Right forelimb (tissue), 1 donor: Measurements from ENCODE around the gene LHFPL2.

Source experiments
- DNase-seq: peaks from one replicate; pipeline ENCODE4 v3.0.0-alpha.2; 2018

LHFPL2 gene

DNA sequence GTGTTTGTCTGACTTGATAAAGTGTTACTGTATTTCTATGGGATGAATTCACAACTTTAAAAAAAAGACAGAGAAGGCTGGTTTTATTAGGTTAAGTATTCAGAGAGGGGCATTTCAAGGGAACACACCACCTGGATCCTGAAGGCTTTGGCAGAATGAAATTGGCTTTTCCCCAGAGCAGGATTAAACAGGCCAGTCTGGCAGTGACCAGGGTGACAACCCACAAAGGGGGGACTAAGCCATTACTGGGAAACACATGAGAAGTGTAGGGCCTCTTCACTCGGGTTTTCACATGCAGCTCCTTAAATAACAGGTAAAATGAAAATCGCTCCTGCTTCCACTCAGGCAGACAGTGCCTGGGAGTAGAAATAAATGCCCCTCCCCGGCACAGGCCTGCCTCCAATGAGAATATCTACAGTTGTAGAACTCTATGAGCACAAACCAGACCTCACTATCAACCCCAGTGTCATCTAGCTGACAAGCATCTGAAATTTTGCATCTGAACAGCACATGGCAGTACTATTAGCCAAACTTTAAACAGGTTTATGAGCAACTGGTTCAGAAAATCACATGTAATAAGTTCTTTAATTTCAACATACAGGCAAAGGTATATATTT is 85.8 kb downstream of the LHFPL2 start:
- DNase-seq: no peak

DNA sequence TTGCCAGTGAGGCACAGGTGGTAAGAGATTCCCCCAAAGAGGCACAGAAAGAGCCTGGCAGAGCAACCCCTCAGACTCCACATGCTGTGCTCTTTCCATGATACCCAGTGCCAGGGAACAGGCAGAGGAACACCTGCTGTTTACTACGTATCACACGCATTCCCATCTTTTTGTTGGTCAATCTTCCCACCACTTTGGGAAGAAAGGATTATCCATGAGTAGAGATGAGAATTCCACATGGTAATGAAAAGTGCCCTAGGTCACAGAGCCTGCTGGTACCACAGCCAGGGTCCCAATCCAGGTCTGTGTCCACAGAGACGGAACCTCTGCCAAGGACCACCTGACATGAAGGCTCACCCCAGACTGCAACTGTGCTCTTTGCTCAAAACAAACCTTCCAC is 86.6 kb downstream of the LHFPL2 start:
- DNase-seq: no peak

DNA sequence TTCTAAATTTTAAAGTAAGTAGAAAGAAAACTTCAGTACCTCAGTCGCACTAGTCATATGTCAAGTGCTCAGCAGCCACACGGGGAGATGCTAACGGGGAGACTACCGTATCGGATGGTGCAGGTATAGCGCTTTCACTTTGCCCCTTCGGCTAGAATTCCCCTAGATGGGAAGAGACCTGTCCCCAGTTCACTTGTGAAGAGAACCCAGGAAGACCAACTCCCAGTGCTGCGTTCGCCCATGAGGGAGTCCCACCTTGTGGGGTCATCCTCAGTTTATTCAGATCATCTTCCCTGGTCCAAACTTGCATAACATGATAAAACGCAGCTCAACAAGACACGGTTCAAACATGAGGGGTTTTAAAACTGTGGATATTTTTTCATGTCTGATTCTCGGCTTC is 87.3 kb downstream of the LHFPL2 start:
- no peak for DNase-seq

DNA sequence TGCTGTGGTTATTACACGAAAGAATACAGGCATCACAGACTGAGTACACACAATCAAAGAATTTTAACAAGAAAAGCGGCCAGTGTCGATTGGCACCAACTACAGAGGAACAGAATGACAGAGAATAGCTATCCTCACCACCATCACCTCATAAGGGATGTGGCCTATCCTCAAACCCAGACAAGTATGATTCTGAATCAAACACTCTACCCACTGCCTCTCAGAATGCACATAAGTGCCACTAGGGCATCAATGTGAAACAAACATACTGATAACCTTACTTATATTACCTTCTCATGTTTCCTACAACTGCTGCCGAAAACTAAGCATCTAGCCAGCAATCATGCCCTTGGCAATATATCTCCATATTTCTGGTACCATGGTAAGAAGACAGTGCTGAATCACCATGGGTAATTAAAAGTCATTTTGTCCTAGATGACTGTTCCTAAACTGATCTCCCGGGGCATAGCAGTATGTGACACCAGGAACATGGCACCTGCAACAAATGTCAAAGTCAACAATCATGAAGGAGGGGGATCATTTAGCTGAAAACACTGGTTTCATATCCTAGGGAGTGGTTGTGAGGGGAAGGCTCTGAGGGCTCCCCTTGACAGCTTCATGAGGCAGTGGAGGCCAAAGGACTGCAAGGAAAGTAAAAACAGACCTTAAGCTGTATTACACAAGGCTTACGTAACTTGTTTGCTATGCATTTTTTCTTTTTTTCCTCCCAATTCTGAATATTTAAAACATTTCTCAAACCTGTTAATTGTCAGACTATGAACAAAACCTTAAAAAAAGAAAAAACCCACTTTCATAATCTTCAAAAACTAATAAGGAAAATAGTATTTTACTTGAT is 88.3 kb downstream of the LHFPL2 start:
- no peak for DNase-seq

DNA sequence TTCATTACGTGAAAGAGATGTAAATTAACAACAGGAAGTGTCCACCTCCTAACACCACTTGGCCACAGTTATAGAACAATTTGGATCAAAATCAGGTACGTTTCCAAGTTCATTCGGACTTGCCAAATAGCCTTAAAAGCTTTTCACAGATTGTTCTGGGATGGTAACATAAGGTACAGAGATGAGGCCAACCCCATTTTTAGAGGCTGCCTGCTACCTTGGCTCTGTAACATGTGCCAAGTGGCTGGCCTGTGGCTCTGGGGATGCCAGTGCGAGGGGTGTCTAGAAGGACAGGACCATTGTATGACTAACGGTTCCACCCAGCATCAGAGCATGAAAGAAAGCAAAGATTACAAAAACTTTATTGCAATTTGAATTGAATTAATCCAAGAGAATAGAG is 91.0 kb downstream of the LHFPL2 start:
- DNase-seq: no peak

DNA sequence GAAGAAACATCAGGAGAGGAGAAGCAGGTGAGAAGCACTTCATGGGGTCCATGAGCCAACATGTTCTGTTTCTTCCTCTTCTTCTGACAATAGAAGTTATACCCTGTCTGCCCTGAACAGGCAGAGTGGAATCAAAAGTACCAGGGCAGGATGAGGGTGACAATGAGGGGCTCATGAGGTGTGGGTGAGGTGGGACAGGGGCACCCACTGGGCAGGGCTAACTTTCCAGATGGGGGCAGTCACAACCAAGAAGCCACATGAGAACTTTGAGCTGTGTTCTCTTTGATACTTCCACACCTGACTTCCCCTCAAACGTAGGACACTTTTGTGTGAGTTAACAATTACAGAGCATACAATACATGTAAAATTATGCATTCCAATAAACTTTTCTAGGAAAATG is 92.7 kb downstream of the LHFPL2 start:
- no peak for DNase-seq

DNA sequence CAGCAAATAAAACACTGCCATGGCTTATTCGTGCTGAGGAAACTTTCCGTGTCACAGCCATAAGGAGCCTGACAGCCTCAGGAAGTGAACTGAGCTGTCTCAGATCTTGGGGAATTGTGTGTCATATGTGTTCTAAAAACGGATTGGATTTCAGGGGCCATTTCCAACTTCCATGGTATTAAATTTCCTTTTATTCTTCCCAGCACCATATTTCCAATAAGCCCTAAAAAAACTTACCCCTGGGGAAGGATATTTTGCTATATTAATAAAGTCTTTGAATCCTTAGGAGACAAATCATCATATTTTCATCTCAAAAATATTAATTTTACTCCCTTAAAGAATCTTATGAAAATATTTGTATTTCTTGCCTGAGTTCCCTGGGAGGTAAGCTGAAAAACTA is 93.9 kb downstream of the LHFPL2 start:
- no peak for DNase-seq

DNA sequence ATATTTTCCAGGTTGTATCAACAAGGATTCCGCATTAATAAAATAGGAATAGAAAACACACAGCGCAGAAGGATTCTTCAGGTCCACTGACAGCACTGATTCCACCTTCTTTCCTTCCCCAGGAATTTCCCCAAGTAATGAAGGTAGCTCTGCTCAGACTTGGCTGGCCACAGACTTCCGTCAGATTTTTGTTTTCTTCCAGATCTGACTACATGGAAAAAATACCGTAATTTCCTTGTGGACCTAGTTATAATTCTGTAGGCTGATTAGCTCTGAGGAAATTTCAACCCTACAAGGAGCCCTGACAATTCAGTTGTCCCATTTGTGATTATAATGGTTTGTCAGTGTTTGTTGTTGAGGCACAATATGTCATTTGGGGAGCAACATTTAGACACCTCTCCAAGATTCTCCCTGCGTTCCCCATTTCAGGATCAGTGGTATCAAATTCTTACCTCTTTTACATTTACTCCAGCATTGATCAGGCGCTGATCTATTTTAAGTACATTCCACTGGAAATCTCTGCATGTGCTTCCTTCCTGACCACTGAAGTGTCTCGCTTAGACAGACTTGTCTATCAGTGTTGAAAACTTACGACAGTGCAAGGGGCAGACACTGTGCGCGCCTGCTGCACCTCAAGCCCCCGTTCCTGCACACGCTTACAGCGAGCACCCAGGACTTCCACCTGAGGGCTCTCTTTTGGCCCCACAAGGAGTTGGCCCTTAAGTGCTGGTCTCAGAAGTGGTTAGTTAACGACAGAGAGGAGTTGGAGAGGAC is 94.8 kb downstream of the LHFPL2 start:
- no peak for DNase-seq

DNA sequence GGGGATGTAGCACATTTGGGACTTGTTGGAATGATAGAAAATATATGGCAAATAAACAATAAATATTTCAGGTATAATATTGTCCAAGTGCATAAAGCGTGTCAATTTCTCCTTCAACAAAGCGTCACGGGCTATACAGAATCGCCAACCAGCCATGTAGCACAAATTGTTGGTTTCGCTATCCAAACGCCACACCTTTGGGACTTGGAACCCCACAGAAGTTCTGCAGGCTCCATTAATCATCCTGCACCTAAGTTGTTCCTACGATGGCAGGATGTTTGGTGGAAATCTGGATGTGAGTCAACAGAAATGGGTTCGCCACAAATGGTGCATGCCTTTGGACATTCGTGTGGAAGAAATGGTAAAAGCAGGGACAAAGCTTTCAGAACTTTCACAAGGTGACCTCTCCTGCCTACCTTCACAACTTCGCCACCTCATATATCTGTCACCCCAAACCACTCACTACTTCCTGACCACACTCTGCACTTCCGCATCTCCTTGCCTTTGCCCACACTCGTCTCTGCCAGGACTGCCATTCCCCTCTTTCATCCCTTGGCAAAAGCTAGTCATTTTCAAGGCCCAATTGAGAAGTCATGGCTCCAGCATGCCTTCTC is 95.7 kb downstream of the LHFPL2 start:
- no peak for DNase-seq

DNA sequence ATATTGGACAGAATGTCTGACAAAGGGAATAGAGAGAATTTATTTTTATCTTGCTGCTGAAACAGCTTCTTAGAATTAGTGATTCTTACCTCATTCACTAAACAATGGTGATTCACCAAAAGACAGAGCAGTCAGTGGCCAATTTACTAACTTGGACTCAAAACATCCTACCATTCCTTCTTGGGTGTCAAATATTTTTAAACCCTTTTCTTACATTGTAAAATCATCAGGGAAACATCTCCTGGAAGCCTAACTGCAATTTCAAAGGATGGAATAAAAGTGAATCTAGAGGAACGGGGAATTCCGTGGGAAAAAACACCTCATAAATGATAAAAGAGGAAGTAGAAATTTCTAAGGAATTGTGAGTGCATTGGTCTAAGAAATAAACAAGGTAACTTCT is 97.7 kb downstream of the LHFPL2 start:
- DNase-seq: no peak

DNA sequence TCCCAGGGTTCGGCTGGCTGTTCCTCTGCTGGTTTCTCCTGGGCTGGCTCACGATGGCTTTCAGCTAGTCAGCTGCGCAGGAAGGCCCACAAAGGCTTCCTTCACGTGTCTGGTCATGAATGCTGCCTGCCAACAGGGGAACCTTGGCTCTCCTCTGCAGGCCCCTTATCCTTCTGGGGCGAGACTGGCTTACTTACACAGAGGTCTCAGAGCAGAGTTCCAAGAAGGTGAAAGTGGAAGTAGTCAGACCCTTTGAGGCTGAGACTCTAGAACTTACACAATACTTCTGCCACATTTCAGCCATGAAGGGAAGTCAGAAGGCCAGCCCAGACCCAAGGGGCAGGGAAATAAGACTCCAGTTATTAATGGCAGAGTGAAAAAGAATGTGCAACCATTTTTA is 99.5 kb downstream of the LHFPL2 start:
- no peak for DNase-seq

DNA sequence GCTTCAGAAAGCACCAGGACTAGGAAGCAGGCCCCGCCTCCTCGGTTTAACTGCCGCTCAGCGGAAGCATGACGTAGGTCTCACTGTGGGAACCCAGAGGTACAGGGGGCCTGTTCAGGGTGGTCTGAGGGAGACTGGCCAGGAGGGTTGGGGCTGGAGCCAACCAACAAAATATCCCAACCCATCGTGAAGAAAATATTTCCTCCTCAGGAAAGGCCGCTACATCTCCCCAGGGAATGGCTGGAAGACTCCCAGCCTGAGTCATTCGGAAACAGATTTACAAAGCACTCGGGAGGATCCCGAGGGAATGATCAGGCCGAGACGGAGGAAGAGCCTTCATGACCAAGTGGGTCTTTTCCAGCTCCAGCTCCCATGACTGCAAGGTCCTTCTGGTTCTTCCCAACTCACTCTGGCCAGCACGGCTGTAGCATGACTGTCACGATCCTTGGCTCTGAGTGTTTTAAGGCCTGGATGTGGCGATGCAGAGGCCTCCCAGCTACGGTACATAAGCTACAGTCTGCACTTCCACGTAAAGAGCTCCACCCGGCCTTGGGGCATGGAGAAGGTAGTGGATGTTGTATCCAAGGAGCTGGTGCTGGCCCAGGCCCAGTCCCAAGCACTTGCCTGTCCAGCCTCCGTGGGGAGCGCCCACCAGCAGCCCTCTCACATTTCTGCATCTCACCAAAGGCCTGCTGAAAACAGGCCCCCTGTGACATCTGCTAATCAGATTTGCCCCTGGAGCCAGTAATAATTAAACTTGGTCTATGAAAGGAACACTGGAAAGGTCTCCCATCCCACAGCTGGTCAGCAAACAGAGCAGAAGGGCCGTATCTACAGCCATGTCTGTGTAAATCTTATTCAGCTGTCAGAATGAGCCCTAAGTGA is 100.6 kb downstream of the LHFPL2 start:
- DNase-seq: peak; percentile 90

DNA sequence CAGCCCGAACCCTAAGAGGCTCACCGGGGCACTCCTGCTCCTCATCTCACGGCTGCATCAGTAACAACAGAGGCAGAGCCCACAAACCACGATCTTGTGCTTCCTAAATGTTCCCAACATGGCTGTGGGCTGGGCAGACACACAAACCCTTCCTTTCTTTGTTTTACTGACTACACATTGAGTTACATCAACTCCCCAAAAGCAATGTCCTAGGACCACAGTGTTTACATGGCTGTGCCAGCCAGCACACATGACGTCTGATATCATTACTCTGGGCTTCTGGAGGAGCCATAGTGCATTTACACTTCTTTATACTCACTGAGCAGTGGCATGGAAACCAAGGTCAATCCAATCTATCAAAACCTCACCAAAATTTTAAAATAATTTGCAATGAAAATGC is 101.4 kb downstream of the LHFPL2 start:
- DNase-seq: no peak

DNA sequence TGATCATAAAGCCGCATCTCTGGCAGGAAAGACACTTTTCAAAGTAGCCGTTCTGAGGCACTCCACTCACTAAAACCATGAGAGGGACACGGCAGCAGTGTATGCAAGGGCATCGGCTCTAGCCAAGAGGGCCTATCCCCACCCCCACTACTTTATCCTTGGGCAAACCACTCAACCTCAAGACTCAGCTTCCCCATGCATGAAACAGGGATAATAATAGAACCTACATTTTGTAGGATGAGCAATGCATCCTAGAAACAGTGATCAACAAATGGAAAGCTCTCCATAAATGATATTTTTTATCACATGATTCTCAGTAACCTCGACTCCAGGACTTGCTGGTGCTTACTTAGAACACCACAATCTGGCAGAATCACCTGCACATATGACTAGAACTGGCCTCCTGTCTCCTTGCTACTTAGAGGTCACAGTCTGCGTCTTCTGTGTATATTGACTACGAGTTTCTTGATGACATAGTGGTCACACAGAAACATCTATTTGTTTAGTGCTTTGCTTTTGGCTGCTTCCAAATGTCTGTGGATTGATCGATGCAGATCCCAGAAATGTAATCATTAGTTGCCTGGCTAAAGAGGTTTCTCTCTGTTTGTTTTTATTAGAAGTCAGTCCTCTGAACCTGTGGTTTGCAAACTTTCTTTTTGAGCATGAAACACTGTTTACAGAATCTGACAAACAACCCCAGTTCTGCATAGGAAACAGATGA is 102.1 kb downstream of the LHFPL2 start:
- no peak for DNase-seq

DNA sequence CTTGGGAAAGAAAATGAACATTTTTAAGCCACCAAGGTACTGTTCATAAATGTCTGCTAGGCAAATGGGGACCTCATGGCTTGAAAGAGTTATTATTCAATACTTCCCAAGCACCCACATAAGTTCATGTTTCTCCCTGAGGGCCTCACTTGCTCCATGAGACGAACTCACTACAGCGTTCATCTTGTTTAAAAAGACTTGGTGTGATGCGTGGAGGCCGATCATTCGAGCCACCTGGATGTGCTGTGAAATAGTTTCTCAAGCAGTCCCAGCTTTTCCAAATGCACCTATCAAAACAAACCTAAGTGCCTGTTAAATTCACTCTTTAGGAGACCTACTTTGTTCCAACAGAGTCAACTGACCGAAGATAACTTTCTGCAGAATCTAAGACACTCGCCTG is 103.2 kb downstream of the LHFPL2 start:
- no peak for DNase-seq

DNA sequence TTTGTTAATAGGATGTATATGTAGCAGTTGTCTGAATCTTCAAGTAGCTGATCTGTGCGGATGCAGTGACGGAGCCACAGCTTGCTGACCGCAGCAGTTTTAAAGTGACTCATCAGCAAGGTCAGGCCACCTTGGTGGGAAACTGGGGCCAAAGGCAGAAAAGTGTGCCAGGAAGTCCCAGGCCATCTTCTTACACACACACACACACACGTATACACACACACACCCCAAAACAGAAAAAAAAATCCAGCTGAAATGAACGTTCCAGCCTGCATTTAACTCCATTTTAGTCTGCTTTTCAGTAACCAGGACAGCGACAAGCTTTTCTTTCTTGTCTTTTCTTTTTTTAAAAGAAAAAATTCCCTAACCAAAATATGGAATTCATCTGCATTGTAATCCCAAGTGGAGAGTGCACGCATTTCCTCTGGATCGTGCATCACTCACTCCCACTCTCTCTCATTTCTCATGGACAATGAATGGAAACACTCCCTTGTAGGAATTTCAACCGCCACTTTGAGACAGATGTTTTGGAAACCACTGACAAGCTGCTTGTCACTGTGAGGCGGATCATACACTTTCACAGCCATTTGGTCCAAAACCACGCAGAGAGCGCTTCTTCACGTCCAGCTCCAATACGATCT is 103.9 kb downstream of the LHFPL2 start:
- DNase-seq: no peak

DNA sequence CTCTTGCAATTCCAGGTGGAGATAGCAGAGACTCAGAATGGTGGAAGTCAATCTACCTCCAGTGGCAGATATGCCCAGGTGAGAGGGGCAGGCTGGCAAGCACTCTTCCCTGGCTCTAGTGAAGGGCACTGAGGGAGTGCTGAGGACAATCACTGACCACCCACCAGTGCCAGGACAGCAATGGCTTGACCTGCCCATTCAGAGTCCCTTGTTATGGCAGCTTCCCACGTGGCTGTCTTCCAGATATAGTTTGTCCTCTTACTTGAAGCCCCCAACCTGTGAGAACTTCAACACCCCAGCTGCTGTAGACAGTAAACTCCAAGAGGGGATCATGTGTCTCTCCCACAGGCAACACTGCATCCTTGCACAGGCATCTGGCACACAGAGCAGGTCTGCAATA is 104.7 kb downstream of the LHFPL2 start:
- no peak for DNase-seq

DNA sequence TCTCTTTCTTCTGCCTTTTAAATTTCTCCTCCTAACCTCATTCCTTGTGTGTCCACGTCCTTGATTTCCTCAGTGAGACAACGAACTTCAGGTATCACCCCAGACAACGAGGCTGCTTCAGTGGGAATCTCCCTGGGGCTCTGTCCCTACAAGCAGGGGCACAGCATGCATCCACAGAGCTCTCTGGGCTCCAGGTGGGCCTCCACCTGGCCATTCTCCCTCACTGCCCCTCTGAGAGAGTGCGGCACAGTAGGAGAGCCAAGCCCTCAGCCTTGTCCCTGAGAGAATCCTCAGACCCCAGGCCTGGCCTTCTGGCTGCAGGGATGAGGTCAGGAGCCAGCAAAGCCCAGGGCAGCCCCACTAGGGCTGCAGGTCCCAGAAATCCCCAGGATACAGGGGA is 105.3 kb downstream of the LHFPL2 start:
- DNase-seq: no peak

DNA sequence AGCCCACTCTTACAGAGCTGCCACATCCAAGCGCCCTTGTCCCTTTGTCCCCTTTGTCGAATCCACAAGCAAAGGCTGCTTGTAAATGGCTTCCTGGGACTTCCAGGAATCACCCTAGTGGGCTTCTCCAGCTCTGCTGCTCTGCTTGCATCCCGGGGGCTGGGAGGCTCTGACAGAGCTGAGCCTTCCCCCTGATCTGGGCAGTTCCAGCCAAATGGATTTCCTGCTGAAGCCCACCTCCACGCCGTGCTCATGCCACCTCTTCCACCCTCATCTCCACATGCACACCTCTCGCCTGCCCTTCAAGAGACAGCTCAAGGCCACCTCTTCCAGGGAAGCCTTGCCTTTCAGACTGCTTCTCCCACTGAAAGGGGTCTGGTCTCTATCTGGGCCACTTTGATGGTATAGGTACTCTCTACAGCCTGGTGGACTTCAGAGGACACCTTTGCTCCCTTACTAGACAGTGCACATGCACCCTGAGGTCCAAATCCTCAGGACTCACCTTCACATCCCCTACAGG is 106.2 kb downstream of the LHFPL2 start:
- no peak for DNase-seq

DNA sequence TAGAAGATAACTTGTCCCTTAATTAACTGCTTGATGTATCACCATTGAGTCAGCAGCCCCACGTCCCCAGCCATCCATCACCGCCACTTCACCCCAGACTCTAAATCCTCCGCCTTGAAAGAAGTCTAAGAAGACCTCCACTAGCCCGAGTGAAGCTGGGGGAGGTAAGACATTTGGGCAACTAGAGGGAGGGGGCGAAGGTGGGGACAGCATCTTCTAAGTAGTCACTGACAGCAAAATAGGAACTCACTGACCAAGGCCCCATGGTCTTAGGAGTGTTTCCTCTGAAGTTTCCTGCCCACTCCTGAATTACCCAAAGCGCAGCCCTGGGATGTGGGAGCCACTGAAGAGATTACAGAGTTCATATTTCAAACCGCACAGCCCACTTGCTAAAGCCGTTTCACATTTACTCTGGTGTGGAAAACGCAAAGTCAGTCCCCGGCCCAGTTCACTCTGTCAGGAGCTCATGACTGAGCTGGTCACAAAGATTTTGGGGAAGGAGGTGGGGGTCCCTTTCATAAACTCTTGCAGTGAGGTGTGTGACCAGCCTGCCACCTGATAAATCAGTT is 107.4 kb downstream of the LHFPL2 start:
- DNase-seq: no peak
